HepG2 (cell line): Measurements from ENCODE around the gene TBC1D1. TPM values are rescaled to one million over a fixed set of nuclear protein-coding genes. Genes with fewer than 3 reads are reported as not detected.

Experiments
- ATAC-seq: fragments of 200-7000 bp; cut with Tn5 transposase; 3 replicates; pipeline ENCODE4 v1.9.1; 2020; ENCODE audit warnings: mild to moderate bottlenecking, moderate library complexity
- BruUV-seq: library from RNA; stranded (reverse); fragments of 400-500 nt; replicated peaks from 2 replicates; lab custom pipeline; 2021; lab: Mats Ljungman, UMichigan
- CTCF ChIA-PET: fragments of 300-600 bp; formaldehyde crosslinking; extraction: SDS; loops from one replicate; lab custom pipeline; 2021; ENCODE audit warnings: low total read pairs, inconsistent platforms, low intra/inter-chr PET ratio; lab: Yijun Ruan, JAX
- POLR2A ChIA-PET: fragments of 350-600 bp; sonication (Branson Sonifier 250); formaldehyde crosslinking; loops from one replicate; lab custom pipeline; 2020; ENCODE audit warnings: antibody characterized with exemption, inconsistent platforms; lab: Yijun Ruan, JAX
- DNase-seq: peaks from one replicate; pipeline ENCODE4 v3.0.0-alpha.2; 2015; ENCODE audit warnings: low spot score
- FAIRE-seq: peaks from 3 replicates; lab custom pipeline; 2011; peaks lifted over from hg19 to GRCh38; lab: Jason Lieb, UNC
- H2AFZ ChIP-seq: one replicate; pipeline ENCODE4 v1.6.1; 2011; ENCODE audit warnings: low read length, inconsistent platforms
- H3K27ac ChIP-seq: fragments of 300-600 bp; 3 replicates; pipeline ENCODE4 v1.8.0; 2011; ENCODE audit warnings: mixed run types, mild to moderate bottlenecking, mixed read lengths, low read length, inconsistent platforms; ENCODE audit not compliant: insufficient read depth; ENCODE audit errors: extremely low read length
- H3K27me3 ChIP-seq, 2 experiments: fragments of 200-600 bp in 1 of 2; 2 replicates in 1 of 2; 3 replicates in 1 of 2; pipeline versions ENCODE4 v1.6.0 to v1.8.0; 2011; ENCODE audit warnings: low read length in 2 of 2, mild to moderate bottlenecking in 2 of 2, moderate library complexity in 2 of 2, inconsistent platforms in 1 of 2; ENCODE audit not compliant: insufficient read depth in 2 of 2, control insufficient read depth in 1 of 2
- H3K36me3 ChIP-seq, 2 experiments: fragments of 200-600 bp in 1 of 2; replicated peaks in 1 of 2; 2 replicates in 1 of 2; 3 replicates in 1 of 2; pipeline versions ENCODE4 v1.5.1 to v1.8.0; 2011; ENCODE audit warnings: low read length in 2 of 2, inconsistent platforms in 1 of 2; ENCODE audit not compliant: insufficient read depth in 2 of 2, control insufficient read depth in 1 of 2
- H3K4me1 ChIP-seq: 2 replicates; pipeline ENCODE4 v1.5.1; 2012; ENCODE audit warnings: low read length, inconsistent platforms; ENCODE audit not compliant: insufficient read depth
- H3K4me2 ChIP-seq: 2 replicates; pipeline ENCODE4 v1.6.0; 2011; ENCODE audit warnings: low read depth, low read length, inconsistent platforms
- H3K4me3 ChIP-seq, 3 experiments: fragments of 200-600 bp in 1 of 3; sonication (generic), shearing (Covaris generic) in 1 of 3; replicated peaks in 1 of 3; 2 replicates each; pipeline ENCODE4 v1.5.1; 2011 to 2016; ENCODE audit warnings: low read length in 3 of 3, inconsistent platforms in 2 of 3, low read depth in 2 of 3, mild to moderate bottlenecking in 2 of 3, control low read depth in 1 of 3, mixed read lengths in 1 of 3; ENCODE audit not compliant: insufficient read depth in 1 of 3
- H3K79me2 ChIP-seq: one replicate; pipeline ENCODE4 v1.6.1; 2011; ENCODE audit warnings: low read length, inconsistent platforms; ENCODE audit not compliant: insufficient read depth
- H3K9ac ChIP-seq: 2 replicates; pipeline ENCODE4 v1.6.0; 2011; ENCODE audit warnings: mild to moderate bottlenecking, low read depth, low read length, inconsistent platforms; ENCODE audit not compliant: insufficient read depth
- H3K9me3 ChIP-seq: 2 replicates; pipeline ENCODE4 v1.5.1; 2012; ENCODE audit warnings: mild to moderate bottlenecking, low read length
- H4K20me1 ChIP-seq: 2 replicates; pipeline ENCODE4 v1.6.0; 2011; ENCODE audit warnings: inconsistent platforms, mild to moderate bottlenecking, low read length, moderate library complexity; ENCODE audit not compliant: insufficient read depth
- ATF2 ChIP-seq: sonication (generic); formaldehyde crosslinking; IDR thresholded peaks from 2 replicates; pipeline ENCODE4 v1.4.0; 2020; ENCODE audit warnings: missing genetic modification reagents
- FOSL2 ChIP-seq: sonication (generic); formaldehyde crosslinking; IDR thresholded peaks from 2 replicates; pipeline ENCODE4 v1.4.0; 2020; ENCODE audit warnings: missing genetic modification reagents
- FOXK1 ChIP-seq: sonication (generic); formaldehyde crosslinking; IDR thresholded peaks from 2 replicates; pipeline ENCODE4 v1.4.0; 2020; ENCODE audit warnings: low read depth, missing genetic modification reagents, borderline replicate concordance
- IKZF1 ChIP-seq: fragments of 450-650 bp; IDR thresholded peaks from 2 replicates; pipeline ENCODE4 v1.7.1; 2016
- SIX1 ChIP-seq: sonication (generic); formaldehyde crosslinking; IDR thresholded peaks from 2 replicates; pipeline ENCODE4 v1.4.0; 2020; ENCODE audit warnings: missing genetic modification reagents, borderline replicate concordance
- TARDBP ChIP-seq: sonication (generic); formaldehyde crosslinking; IDR thresholded peaks from 2 replicates; pipeline ENCODE4 v1.8.0; 2022; ENCODE audit warnings: mild to moderate bottlenecking, missing genetic modification reagents
- ZBTB3 ChIP-seq: sonication (generic); formaldehyde crosslinking; IDR thresholded peaks from 2 replicates; pipeline ENCODE4 v1.4.0; 2020; ENCODE audit warnings: low read depth, mild to moderate bottlenecking, moderate library complexity, missing genetic modification reagents, borderline replicate concordance
- ZFP41 ChIP-seq: sonication (generic); formaldehyde crosslinking; IDR thresholded peaks from 2 replicates; pipeline ENCODE4 v1.4.0; 2020; ENCODE audit warnings: mild to moderate bottlenecking, missing genetic modification reagents, borderline replicate concordance
- ZNF317 ChIP-seq: sonication (generic); formaldehyde crosslinking; IDR thresholded peaks from 2 replicates; pipeline ENCODE4 v1.5.0; 2020; ENCODE audit warnings: mild to moderate bottlenecking, missing genetic modification reagents
- WGBS: methylation state at CpG from one replicate; pipeline ENCODE4 v1.1.6; 2017; ENCODE audit warnings: low lambda C conversion rate; 5-methylcytosine and 5-hydroxymethylcytosine counted together
- in situ Hi-C: cut with HindIII; loops from 2 replicates; pipeline ENCODE4 v1.10.0; 2017; ENCODE audit warnings: low pct_unique_long_range_greater_than_20kb; ENCODE audit not compliant: extremely low pct_ligation_motif_present
- intact Hi-C: fragments of 100-400 bp; cut with micrococcal nuclease; formaldehyde crosslinking; loops from one replicate; pipeline ENCODE4 v1.10.0; 2022; ENCODE audit not compliant: unreplicated experiment
- polyA plus RNA-seq, 8 experiments: library from polyadenylated mRNA; depleted of rRNA in 3 of 8; stranded (reverse) in 7 of 8; unstranded in 1 of 8; fragments of >200 nt; fragmentation: Illumina TruSeq in 4 of 8; extraction: Trizol in 4 of 8; gene quantifications; 2 replicates each; pipeline versions ENCODE4 v1.2.1 to v1.2.3, GENCODE V29; 2011 to 2016; ENCODE audit warnings: low read depth in 4 of 8, missing spikeins in 1 of 8, mixed read lengths in 1 of 8; ENCODE audit not compliant: insufficient read depth in 1 of 8
- total RNA-seq, 5 experiments: library from RNA; depleted of rRNA; stranded (reverse); fragments of >200 nt; fragmentation: Illumina TruSeq; extraction: Trizol; gene quantifications; 2 replicates each; pipeline ENCODE4 v1.2.3, GENCODE V29; 2016; ENCODE audit warnings: low read depth in 1 of 5
- TF ChIP-seq, protein P1 (sequence below): sonication (generic); formaldehyde crosslinking; conservative IDR thresholded peaks from 2 replicates; pipeline ENCODE4 v1.4.0; 2020; ENCODE audit warnings: missing genetic modification reagents
- TF ChIP-seq, protein P2 (sequence below): sonication (generic); formaldehyde crosslinking; IDR thresholded peaks from 2 replicates; pipeline ENCODE4 v1.4.0; 2020; ENCODE audit warnings: missing genetic modification reagents
- TF ChIP-seq, protein P3 (sequence below): sonication (generic); formaldehyde crosslinking; IDR thresholded peaks from 2 replicates; pipeline ENCODE4 v1.4.0; 2020; ENCODE audit warnings: missing genetic modification reagents

The TBC1D1 gene
- total and polyA plus RNA-seq, 2 of the 13 experiments (the other 11 are each of a cell fraction or from before 2014, with no cell fraction given) = 37.3 to 62.8 TPM

DNA sequence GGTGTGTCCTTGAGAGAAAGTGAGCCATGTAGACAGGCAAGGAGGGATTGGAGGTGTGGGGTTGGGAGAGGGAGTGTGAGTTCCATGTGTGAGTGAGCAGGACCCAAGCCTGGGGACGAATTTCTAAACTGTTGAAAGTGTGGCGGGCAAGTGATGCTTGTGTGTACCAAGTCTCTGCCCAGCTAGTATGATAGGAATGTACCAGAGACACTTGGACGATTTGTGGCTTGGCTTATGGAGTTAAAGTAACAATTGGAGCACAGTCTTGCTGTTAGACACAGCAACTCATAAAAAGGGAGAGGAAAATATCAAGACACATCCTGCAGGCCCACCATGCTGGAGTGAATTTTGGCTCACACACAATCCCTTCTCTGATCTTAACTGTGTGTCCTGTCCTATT is 77.9 kb downstream of the TBC1D1 start:
- WGBS = 37% methylated on average over 3 of the region's 3 CpGs
- Histone ChIP-seq H3K79me2 (no peaks in the 10 kb centered on the region), H3K9me3 (no peaks in the 10 kb centered on the region), H2AFZ (no peak overlapping the region), H4K20me1 (no peaks in the 10 kb centered on the region), H3K9ac (no peak overlapping the region), H3K4me3 (no peak overlapping the region), H3K36me3 (no peaks in the 10 kb centered on the region), H3K4me1 (peaks cover 31% of the 10 kb centered on the region), H3K27ac (no peak overlapping the region), H3K27me3 (no peaks in the 10 kb centered on the region; a peak in 2 of 5 replicates), H3K4me2 (no peak overlapping the region)
- no TSS peak for BruUV-seq
- no peak for FAIRE-seq
- TF ChIP-seq ZNF317 (CRISPR knock-in tag) = peak; percentile 91
- no peak for TF ChIP-seq ZFP41
- TF ChIP-seq TARDBP (CRISPR knock-in tag) = no peak
- no peak for TF ChIP-seq IKZF1
- TF ChIP-seq, protein P1, sequence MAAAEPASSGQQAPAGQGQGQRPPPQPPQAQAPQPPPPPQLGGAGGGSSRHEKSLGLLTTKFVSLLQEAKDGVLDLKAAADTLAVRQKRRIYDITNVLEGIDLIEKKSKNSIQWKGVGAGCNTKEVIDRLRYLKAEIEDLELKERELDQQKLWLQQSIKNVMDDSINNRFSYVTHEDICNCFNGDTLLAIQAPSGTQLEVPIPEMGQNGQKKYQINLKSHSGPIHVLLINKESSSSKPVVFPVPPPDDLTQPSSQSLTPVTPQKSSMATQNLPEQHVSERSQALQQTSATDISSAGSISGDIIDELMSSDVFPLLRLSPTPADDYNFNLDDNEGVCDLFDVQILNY (CRISPR knock-in tag) = no peak
- ATAC-seq = no peak
- POLR2A ChIA-PET = no interaction called here
- intact Hi-C loops (no loop called here), in situ Hi-C loops (no loop called here)
- no peak for DNase-seq
- CTCF ChIA-PET = no interaction called here

- in situ Hi-C loops = no loop called here
- Histone ChIP-seq H2AFZ (no peak overlapping the region), H3K9ac (no peak overlapping the region), H4K20me1 (no peaks in the 10 kb centered on the region), H3K36me3 (no peaks in the 10 kb centered on the region), H3K4me2 (no peak overlapping the region), H3K27ac (no peak overlapping the region), H3K4me3 (no peak overlapping the region), H3K79me2 (no peaks in the 10 kb centered on the region), H3K27me3 (no peaks in the 10 kb centered on the region; a peak in 1 of 5 replicates), H3K9me3 (no peaks in the 10 kb centered on the region), H3K4me1 (peaks cover 23% of the 10 kb centered on the region)
- intact Hi-C loops = loop anchor here (10.0 kb wide), 1 partner anchor 86 kb away; no protein-coding TSS in a partner anchor
- WGBS = 36% methylated on average over 1 of the region's 1 CpG
- FAIRE-seq = no peak
- BruUV-seq = no TSS peak
- ChIA-PET CTCF (no interaction called here), POLR2A (no interaction called here)
- ATAC-seq = peak; percentile 76
- peak; percentile 47 for DNase-seq
- no peak for TF ChIP-seq SIX1 (CRISPR knock-in tag)
- TF ChIP-seq, protein P2, sequence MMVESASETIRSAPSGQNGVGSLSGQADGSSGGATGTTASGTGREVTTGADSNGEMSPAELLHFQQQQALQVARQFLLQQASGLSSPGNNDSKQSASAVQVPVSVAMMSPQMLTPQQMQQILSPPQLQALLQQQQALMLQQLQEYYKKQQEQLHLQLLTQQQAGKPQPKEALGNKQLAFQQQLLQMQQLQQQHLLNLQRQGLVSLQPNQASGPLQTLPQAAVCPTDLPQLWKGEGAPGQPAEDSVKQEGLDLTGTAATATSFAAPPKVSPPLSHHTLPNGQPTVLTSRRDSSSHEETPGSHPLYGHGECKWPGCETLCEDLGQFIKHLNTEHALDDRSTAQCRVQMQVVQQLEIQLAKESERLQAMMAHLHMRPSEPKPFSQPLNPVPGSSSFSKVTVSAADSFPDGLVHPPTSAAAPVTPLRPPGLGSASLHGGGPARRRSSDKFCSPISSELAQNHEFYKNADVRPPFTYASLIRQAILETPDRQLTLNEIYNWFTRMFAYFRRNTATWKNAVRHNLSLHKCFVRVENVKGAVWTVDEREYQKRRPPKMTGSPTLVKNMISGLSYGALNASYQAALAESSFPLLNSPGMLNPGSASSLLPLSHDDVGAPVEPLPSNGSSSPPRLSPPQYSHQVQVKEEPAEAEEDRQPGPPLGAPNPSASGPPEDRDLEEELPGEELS = no peak
- TF ChIP-seq ZBTB3 (CRISPR knock-in tag) = no peak
- peak; percentile 21; the same call in 1 of the 2 replicates for TF ChIP-seq FOSL2
- TF ChIP-seq, protein P3, sequence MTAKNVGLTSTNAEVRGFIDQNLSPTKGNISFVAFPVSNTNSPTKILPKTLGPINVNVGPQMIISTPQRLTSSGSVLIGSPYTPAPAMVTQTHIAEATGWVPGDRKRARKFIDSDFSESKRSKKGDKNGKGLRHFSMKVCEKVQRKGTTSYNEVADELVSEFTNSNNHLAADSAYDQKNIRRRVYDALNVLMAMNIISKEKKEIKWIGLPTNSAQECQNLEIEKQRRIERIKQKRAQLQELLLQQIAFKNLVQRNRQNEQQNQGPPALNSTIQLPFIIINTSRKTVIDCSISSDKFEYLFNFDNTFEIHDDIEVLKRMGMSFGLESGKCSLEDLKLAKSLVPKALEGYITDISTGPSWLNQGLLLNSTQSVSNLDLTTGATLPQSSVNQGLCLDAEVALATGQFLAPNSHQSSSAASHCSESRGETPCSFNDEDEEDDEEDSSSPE (CRISPR knock-in tag) = no peak
- TF ChIP-seq FOXK1 (CRISPR knock-in tag) = no peak
- TF ChIP-seq ATF2 = 0 out of 2 replicates have a peak, but pooled peaks have one; percentile 73
Observed at GRCh38 chr4:37970702-37971101, 79.8 kb downstream of the TBC1D1 start.
